ENCODE results near the gene THAP12. TPM values are rescaled to one million over a fixed set of nuclear protein-coding genes. Genes with fewer than 3 reads are reported as not detected.

Gene THAP12
- total and polyA plus RNA-seq, 2 donors (not counting 3 experiments of a cell fraction or from before 2014, with no cell fraction given): 12.2 to 36.7 TPM

DNA sequence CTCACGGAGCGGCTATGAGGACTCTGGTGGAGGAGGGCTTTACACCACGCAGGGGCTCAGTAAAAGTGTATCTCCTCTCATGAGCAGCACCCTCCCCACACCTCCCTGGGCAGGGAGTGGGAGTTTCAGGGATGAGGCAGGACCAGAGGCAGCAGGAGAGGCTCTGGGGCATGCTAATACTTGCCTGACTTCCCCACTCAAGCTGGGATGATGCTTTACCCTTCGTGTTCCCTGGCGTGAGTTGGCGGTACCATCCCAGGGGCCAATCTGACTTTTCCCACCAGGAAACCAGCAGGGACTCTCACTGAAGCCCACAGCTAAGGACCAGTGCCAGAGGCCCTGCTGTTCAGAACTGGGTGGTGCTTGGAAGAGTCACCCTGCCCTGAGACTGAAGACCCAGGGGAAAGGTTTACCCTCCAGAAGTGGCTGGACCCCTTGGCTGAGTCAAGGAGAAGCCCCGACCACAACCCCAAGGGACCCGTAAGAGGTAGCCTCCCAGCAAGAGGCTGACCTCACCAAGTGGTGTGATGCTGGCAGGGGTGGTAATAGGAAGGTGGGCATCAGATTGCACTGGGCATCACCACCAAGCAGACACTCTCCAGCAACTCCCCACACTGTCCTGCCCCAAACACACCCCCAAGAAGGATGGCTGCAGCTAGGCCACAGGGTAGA lies 65.6 kb downstream of the THAP12 start:
- intact Hi-C loops (cut with micrococcal nuclease) (loop anchor here (5.0 kb wide), 1 partner anchor 593 kb away; no protein-coding TSS in a partner anchor), dilution Hi-C loops (cut with MboI; ENCODE audit: extremely low pct_ligation_motif_present, low sequenced_read_pairs) (no loop called here)
- POLR2A ChIA-PET: no interaction called here
- H3K4me1 ChIP-seq (ENCODE audit: control insufficient read depth, extremely low read depth, insufficient read depth, low read length): no peaks in the 10 kb centered on the region
- peaks cover under 1 to 6% of the 10 kb centered on the region in 2 experiments for H3K27me3 ChIP-seq (ENCODE audit: control insufficient read depth in 2 of 2, insufficient read depth in 2 of 2, low read length in 2 of 2)
- BruUV-seq (replicated peaks): no TSS peak
- H3K9me1 ChIP-seq (replicated peaks; ENCODE audit: control insufficient read depth, extremely low read depth, insufficient read depth, low read length): no peaks in the 10 kb centered on the region
- H3K4me2 ChIP-seq (ENCODE audit: insufficient read depth, low read length): no peak overlapping the region
- no peak for FAIRE-seq
- no peak for DNase-seq (ENCODE audit: low read depth, low spot score)
- H3K27ac ChIP-seq (ENCODE audit: insufficient read depth, low read depth, low read length): no peak overlapping the region
- no peaks in the 10 kb centered on the region for H3K79me2 ChIP-seq (ENCODE audit: control insufficient read depth, insufficient read depth, low read length)
- CTCF ChIA-PET: interaction anchor here (0.8 to 19.5 kb wide), 2 partner anchors 106 to 163 kb away, joined by 5 to 321 read pairs; partner anchors contain the start of gene WNT11
- H4K20me1 ChIP-seq (replicated peaks; ENCODE audit: control insufficient read depth, extremely low read depth, insufficient read depth, low read length): no peaks in the 10 kb centered on the region
- TF ChIP-seq GATA2 (IDR thresholded peaks at IDR 0.05; ENCODE audit: insufficient read depth, insufficient read length, low read depth, low read length) (no peak), FOS (IDR thresholded peaks at IDR 0.05; ENCODE audit: borderline replicate concordance, insufficient read depth, low read length) (no peak), POLR2A (IDR thresholded peaks at IDR 0.05; ENCODE audit: low read depth, low read length) (no peak), JUN (IDR thresholded peaks at IDR 0.05; ENCODE audit: borderline replicate concordance, insufficient read depth, insufficient read length, low read depth) (no peak), MYC (IDR thresholded peaks at IDR 0.05; ENCODE audit: low read depth, low read length) (no peak), POLR2AphosphoS5 (IDR thresholded peaks at IDR 0.05; ENCODE audit: insufficient read depth, low read depth, low read length) (no peak), EZH2 (IDR thresholded peaks at IDR 0.05; ENCODE audit: borderline replicate concordance, low read depth, low read length, severe bottlenecking) (no peak)
- TF ChIP-seq, protein P1, sequence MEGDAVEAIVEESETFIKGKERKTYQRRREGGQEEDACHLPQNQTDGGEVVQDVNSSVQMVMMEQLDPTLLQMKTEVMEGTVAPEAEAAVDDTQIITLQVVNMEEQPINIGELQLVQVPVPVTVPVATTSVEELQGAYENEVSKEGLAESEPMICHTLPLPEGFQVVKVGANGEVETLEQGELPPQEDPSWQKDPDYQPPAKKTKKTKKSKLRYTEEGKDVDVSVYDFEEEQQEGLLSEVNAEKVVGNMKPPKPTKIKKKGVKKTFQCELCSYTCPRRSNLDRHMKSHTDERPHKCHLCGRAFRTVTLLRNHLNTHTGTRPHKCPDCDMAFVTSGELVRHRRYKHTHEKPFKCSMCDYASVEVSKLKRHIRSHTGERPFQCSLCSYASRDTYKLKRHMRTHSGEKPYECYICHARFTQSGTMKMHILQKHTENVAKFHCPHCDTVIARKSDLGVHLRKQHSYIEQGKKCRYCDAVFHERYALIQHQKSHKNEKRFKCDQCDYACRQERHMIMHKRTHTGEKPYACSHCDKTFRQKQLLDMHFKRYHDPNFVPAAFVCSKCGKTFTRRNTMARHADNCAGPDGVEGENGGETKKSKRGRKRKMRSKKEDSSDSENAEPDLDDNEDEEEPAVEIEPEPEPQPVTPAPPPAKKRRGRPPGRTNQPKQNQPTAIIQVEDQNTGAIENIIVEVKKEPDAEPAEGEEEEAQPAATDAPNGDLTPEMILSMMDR (IDR thresholded peaks at IDR 0.05; ENCODE audit: extremely low read depth in 1 of 2, insufficient read depth in 1 of 2, low read depth in 1 of 2, low read length in 2 of 2): no peak
- TF ChIP-seq, protein P2, sequence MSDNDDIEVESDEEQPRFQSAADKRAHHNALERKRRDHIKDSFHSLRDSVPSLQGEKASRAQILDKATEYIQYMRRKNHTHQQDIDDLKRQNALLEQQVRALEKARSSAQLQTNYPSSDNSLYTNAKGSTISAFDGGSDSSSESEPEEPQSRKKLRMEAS (IDR thresholded peaks at IDR 0.05; ENCODE audit: insufficient read depth, insufficient read length): no peak
- no peaks in the 10 kb centered on the region for H3K9me3 ChIP-seq (replicated peaks; ENCODE audit: control insufficient read depth, insufficient read depth, low read length)
- H3K4me3 ChIP-seq (replicated peaks in 1 of 3; ENCODE audit: insufficient read depth in 1 of 3, low read depth in 1 of 3, low read length in 3 of 3): no peak overlapping the region
- no peaks in the 10 kb centered on the region for H3K36me3 ChIP-seq (ENCODE audit: control insufficient read depth in 2 of 2, extremely low read depth in 1 of 2, insufficient read depth in 2 of 2, low read length in 2 of 2)
- H2AFZ ChIP-seq (ENCODE audit: low read depth, low read length): no peak overlapping the region
- no peak overlapping the region for H3K9ac ChIP-seq (replicated peaks; ENCODE audit: extremely low read depth, insufficient read depth, low read length)

Data from endothelial cell of umbilical vein (primary cell).